Upper lobe of left lung (tissue), 6 donors: ENCODE results near the gene RAPGEF1. TPM values are rescaled to one million over a fixed set of nuclear protein-coding genes. Genes with fewer than 3 reads are reported as not detected.

Source experiments
- ATAC-seq, 2 donors: fragments of 200-7000 bp; cut with Tn5 transposase; one replicate each; pipeline ENCODE4 v1.9.1; 2022; ENCODE audit warnings: mild to moderate bottlenecking in 2 of 2, moderate library complexity in 2 of 2; ENCODE audit not compliant: low FRiP score in 2 of 2
- DNase-seq, 2 donors: peaks; one replicate each; pipeline ENCODE4 v3.0.0-alpha.2; 2019 to 2020
- H3K27ac ChIP-seq, 4 donors: fragments of 200-600 bp; sonication (generic); one replicate each; pipeline ENCODE4 v1.5.1; 2016 to 2019
- H3K27me3 ChIP-seq, 4 donors: fragments of 200-600 bp; sonication (generic); one replicate each; pipeline ENCODE4 v1.5.1; 2017 to 2019
- H3K36me3 ChIP-seq, 4 donors: fragments of 200-600 bp; sonication (generic); one replicate each; pipeline ENCODE4 v1.5.1; 2016 to 2019
- H3K4me1 ChIP-seq, 4 donors: fragments of 200-600 bp; sonication (generic); one replicate each; pipeline ENCODE4 v1.5.1; 2018 to 2019
- H3K4me3 ChIP-seq, 4 donors: fragments of 200-600 bp; sonication (generic); one replicate each; pipeline ENCODE4 v1.5.1; 2017 to 2019; ENCODE audit warnings: mild to moderate bottlenecking in 2 of 4, moderate library complexity in 1 of 4
- H3K9me3 ChIP-seq, 4 donors: fragments of 200-600 bp; sonication (generic); one replicate each; pipeline ENCODE4 v1.5.1; 2018 to 2019
- CTCF ChIP-seq, 6 experiments: fragments of 450-650 bp in 4 of 6; fragments of 200-600 bp in 2 of 6; sonication (generic) in 2 of 6; IDR thresholded peaks; one replicate each; pipeline ENCODE4 v1.5.1; 2016 to 2019; ENCODE audit warnings: antibody characterized with exemption in 6 of 6
- EP300 ChIP-seq, 4 donors: sonication (generic); formaldehyde crosslinking; IDR thresholded peaks; one replicate each; pipeline ENCODE4 v1.5.1; 2017; ENCODE audit warnings: antibody characterized with exemption in 4 of 4, control low read depth in 2 of 4
- POLR2A ChIP-seq, 4 donors: fragments of 450-650 bp; IDR thresholded peaks; one replicate each; pipeline ENCODE4 v1.5.1; 2016 to 2017; ENCODE audit warnings: antibody characterized with exemption in 4 of 4, mild to moderate bottlenecking in 2 of 4
- POLR2AphosphoS5 ChIP-seq, 2 donors: sonication (generic); formaldehyde crosslinking; IDR thresholded peaks; one replicate each; pipeline ENCODE4 v1.5.1; 2017; ENCODE audit warnings: antibody characterized with exemption in 2 of 2
- WGBS, 2 donors: methylation state at CpG; one replicate each; pipeline ENCODE4 v1.1.5; 2017 to 2018; 5-methylcytosine and 5-hydroxymethylcytosine counted together
- total RNA-seq, 6 donors: library from RNA; depleted of rRNA in 4 of 6; stranded (reverse); fragments of >200 nt in 4 of 6; gene quantifications; one replicate each; pipeline versions ENCODE4 v1.1.0 to v1.2.1, GENCODE V29; 2016 to 2021
- donor health status: DM: no; HTN: no; CAD: no; lungs with moderate emphysema.
- donor health status: DM: no; HTN: yes; CAD: no; lungs with severe emphysema.

The RAPGEF1 gene
- total RNA-seq, 6 donors from 2014 or later: 82.8 to 161 (median 96.8) TPM

- 69 to 73% methylated on average over 4 of the region's 4 CpGs for WGBS, 2 donors
- H3K9me3 ChIP-seq: no peaks in the 10 kb centered on the region
- peaks cover 50 to 75% (median 54%) of the 10 kb centered on the region in 4 donors for H3K4me1 ChIP-seq
- TF ChIP-seq CTCF (IDR thresholded peaks at IDR 0.05): no peak
- no peak for TF ChIP-seq POLR2A (IDR thresholded peaks at IDR 0.05)
- no peak for TF ChIP-seq EP300 (IDR thresholded peaks at IDR 0.05)
- no peak for TF ChIP-seq POLR2AphosphoS5 (IDR thresholded peaks at IDR 0.05)
- no peak for DNase-seq
- peak in 1 of 2 donors; percentile 48 for ATAC-seq
- H3K27ac ChIP-seq: peak overlapping the region in 2 of 4 donors; percentile 30 to 45
- no peak overlapping the region for H3K4me3 ChIP-seq
- H3K27me3 ChIP-seq: no peaks in the 10 kb centered on the region
- H3K36me3 ChIP-seq: no peaks in the 10 kb centered on the region
Measured at GRCh38 chr9:131693651-131694597, 46.0 kb downstream of the RAPGEF1 start.

- DNase-seq (no peak), ATAC-seq (no peak)
- H3K4me3 ChIP-seq: no peak overlapping the region
- H3K4me1 ChIP-seq: peaks cover 40 to 71% (median 44%) of the 10 kb centered on the region in 4 donors
- no peaks in the 10 kb centered on the region for H3K27me3 ChIP-seq
- 80 to 81% methylated on average over 7 of the region's 7 CpGs for WGBS, 2 donors
- no peaks in the 10 kb centered on the region for H3K9me3 ChIP-seq
- peak overlapping the region in 1 of 4 donors; percentile 30 for H3K27ac ChIP-seq
- no peaks in the 10 kb centered on the region for H3K36me3 ChIP-seq
- TF ChIP-seq POLR2AphosphoS5 (IDR thresholded peaks at IDR 0.05) (no peak), EP300 (IDR thresholded peaks at IDR 0.05) (no peak)
Measured at GRCh38 chr9:131692612-131693562, 47.0 kb downstream of the RAPGEF1 start.

GRCh38 chr9:131691969-131692611 lies 47.8 kb downstream of the RAPGEF1 start:
- ATAC-seq (no peak), DNase-seq (no peak)
- no peak overlapping the region for H3K27ac ChIP-seq
- TF ChIP-seq POLR2A (IDR thresholded peaks at IDR 0.05) (no peak), EP300 (IDR thresholded peaks at IDR 0.05) (no peak), CTCF (IDR thresholded peaks at IDR 0.05) (no peak), POLR2AphosphoS5 (IDR thresholded peaks at IDR 0.05) (no peak)
- H3K4me1 ChIP-seq: peaks cover 32 to 71% (median 36%) of the 10 kb centered on the region in 4 donors
- no peaks in the 10 kb centered on the region for H3K9me3 ChIP-seq
- H3K4me3 ChIP-seq: no peak overlapping the region
- H3K36me3 ChIP-seq: no peaks in the 10 kb centered on the region
- H3K27me3 ChIP-seq: no peaks in the 10 kb centered on the region
- 62 to 63% methylated on average over 7 of the region's 7 CpGs for WGBS, 2 donors

GRCh38 chr9:131690941-131691573 lies 48.8 kb downstream of the RAPGEF1 start:
- 69 to 80% methylated on average over 3 of the region's 3 CpGs for WGBS, 2 donors

More at GRCh38 chr9:131690941-131691573, 48.8 kb downstream of the RAPGEF1 start:
- Histone ChIP-seq H3K27ac (no peak overlapping the region), H3K27me3 (no peaks in the 10 kb centered on the region), H3K9me3 (no peaks in the 10 kb centered on the region), H3K36me3 (no peaks in the 10 kb centered on the region), H3K4me1 (peaks cover 32 to 63% (median 35%) of the 10 kb centered on the region in 4 donors), H3K4me3 (no peak overlapping the region)
- no peak for TF ChIP-seq CTCF (IDR thresholded peaks at IDR 0.05)
- no peak for TF ChIP-seq POLR2A (IDR thresholded peaks at IDR 0.05)
- no peak for TF ChIP-seq POLR2AphosphoS5 (IDR thresholded peaks at IDR 0.05)
- no peak for TF ChIP-seq EP300 (IDR thresholded peaks at IDR 0.05)
- DNase-seq (no peak), ATAC-seq (no peak)
